IPS-18a (cell line): ENCODE results near the gene CLCN4.

Experiments used
- H3K27ac ChIP-seq: one replicate; pipeline ENCODE4 v1.5.1; 2013; ENCODE audit warnings: low read length
- H3K27me3 ChIP-seq: one replicate; pipeline ENCODE4 v1.6.1; 2013; ENCODE audit warnings: mild to moderate bottlenecking, low read length; ENCODE audit not compliant: control insufficient read depth, insufficient read depth
- H3K36me3 ChIP-seq: one replicate; pipeline ENCODE4 v1.6.1; 2013; ENCODE audit warnings: low read depth, low read length; ENCODE audit not compliant: control insufficient read depth
- H3K4me1 ChIP-seq: one replicate; pipeline ENCODE4 v1.6.1; 2013; ENCODE audit warnings: low read depth, low read length; ENCODE audit not compliant: control insufficient read depth
- H3K4me3 ChIP-seq: one replicate; pipeline ENCODE4 v1.5.1; 2013; ENCODE audit warnings: low read length
- H3K9ac ChIP-seq: one replicate; pipeline ENCODE4 v1.6.1; 2013; ENCODE audit warnings: mild to moderate bottlenecking, low read length, moderate library complexity
- H3K9me3 ChIP-seq: one replicate; pipeline ENCODE4 v1.6.1; 2013; ENCODE audit warnings: low read depth, low read length; ENCODE audit not compliant: control insufficient read depth

CLCN4 gene

GRCh38 chrX:10157543-10157942 is 768 bp downstream of the CLCN4 start:
- Histone ChIP-seq H3K27ac (no peak overlapping the region), H3K9me3 (no peaks in the 10 kb centered on the region), H3K4me3 (peak overlapping the region; percentile 66), H3K27me3 (no peaks in the 10 kb centered on the region), H3K36me3 (no peaks in the 10 kb centered on the region), H3K4me1 (peaks cover 30% of the 10 kb centered on the region), H3K9ac (peak overlapping the region; percentile 65)

GRCh38 chrX:10158279-10159144 is 1.7 kb downstream of the CLCN4 start:
- Histone ChIP-seq H3K4me3 (peak overlapping the region; percentile 36), H3K36me3 (no peaks in the 10 kb centered on the region), H3K9ac (no peak overlapping the region), H3K9me3 (no peaks in the 10 kb centered on the region), H3K27ac (no peak overlapping the region), H3K4me1 (peaks cover 30% of the 10 kb centered on the region), H3K27me3 (no peaks in the 10 kb centered on the region)

- Histone ChIP-seq H3K27me3 (no peaks in the 10 kb centered on the region), H3K9me3 (no peaks in the 10 kb centered on the region), H3K36me3 (no peaks in the 10 kb centered on the region), H3K4me3 (peak overlapping the region; percentile 36), H3K27ac (no peak overlapping the region), H3K9ac (no peak overlapping the region), H3K4me1 (peaks cover 30% of the 10 kb centered on the region)
These were observed 2.3 kb downstream of the CLCN4 start for GRCh38 chrX:10159145-10159468.

GRCh38 chrX:10160211-10160610 is 3.4 kb downstream of the CLCN4 start:
- peaks cover 30% of the 10 kb centered on the region for H3K4me1 ChIP-seq
- H3K27me3 ChIP-seq, result no peaks in the 10 kb centered on the region
- no peak overlapping the region for H3K4me3 ChIP-seq
- H3K27ac ChIP-seq, result no peak overlapping the region
- H3K36me3 ChIP-seq, result no peaks in the 10 kb centered on the region
- H3K9ac ChIP-seq, result no peak overlapping the region
- no peaks in the 10 kb centered on the region for H3K9me3 ChIP-seq

- Histone ChIP-seq H3K4me3 (no peak overlapping the region), H3K9ac (no peak overlapping the region), H3K27me3 (no peaks in the 10 kb centered on the region), H3K4me1 (peaks cover 8% of the 10 kb centered on the region), H3K27ac (no peak overlapping the region), H3K9me3 (no peaks in the 10 kb centered on the region), H3K36me3 (no peaks in the 10 kb centered on the region)
These were observed 6.3 kb downstream of the CLCN4 start for GRCh38 chrX:10163031-10163430.

- Histone ChIP-seq H3K36me3 (no peaks in the 10 kb centered on the region), H3K9me3 (no peaks in the 10 kb centered on the region), H3K4me1 (no peaks in the 10 kb centered on the region), H3K9ac (no peak overlapping the region), H3K4me3 (no peak overlapping the region), H3K27ac (no peak overlapping the region), H3K27me3 (no peaks in the 10 kb centered on the region)
These were observed 8.1 kb downstream of the CLCN4 start for GRCh38 chrX:10164879-10165278.

GRCh38 chrX:10165580-10166247 is 8.9 kb downstream of the CLCN4 start:
- H3K4me1 ChIP-seq, result no peaks in the 10 kb centered on the region
- H3K4me3 ChIP-seq, result no peak overlapping the region
- H3K36me3 ChIP-seq, result no peaks in the 10 kb centered on the region
- H3K27me3 ChIP-seq, result no peaks in the 10 kb centered on the region
- H3K9ac ChIP-seq, result no peak overlapping the region
- no peaks in the 10 kb centered on the region for H3K9me3 ChIP-seq
- H3K27ac ChIP-seq, result no peak overlapping the region

- no peaks in the 10 kb centered on the region for H3K27me3 ChIP-seq
- no peaks in the 10 kb centered on the region for H3K9me3 ChIP-seq
- no peak overlapping the region for H3K9ac ChIP-seq
- H3K36me3 ChIP-seq, result no peaks in the 10 kb centered on the region
- H3K4me3 ChIP-seq, result no peak overlapping the region
- H3K27ac ChIP-seq, result no peak overlapping the region
- no peaks in the 10 kb centered on the region for H3K4me1 ChIP-seq
These were observed 9.5 kb downstream of the CLCN4 start for GRCh38 chrX:10166248-10166716.

GRCh38 chrX:10166731-10167151 is 10.0 kb downstream of the CLCN4 start:
- no peak overlapping the region for H3K4me3 ChIP-seq
- H3K36me3 ChIP-seq, result no peaks in the 10 kb centered on the region
- H3K9me3 ChIP-seq, result no peaks in the 10 kb centered on the region
- no peaks in the 10 kb centered on the region for H3K27me3 ChIP-seq
- H3K9ac ChIP-seq, result no peak overlapping the region
- H3K4me1 ChIP-seq, result no peaks in the 10 kb centered on the region
- H3K27ac ChIP-seq, result no peak overlapping the region

GRCh38 chrX:10167573-10167972 is 10.8 kb downstream of the CLCN4 start:
- peaks cover 2% of the 10 kb centered on the region for H3K4me1 ChIP-seq
- no peaks in the 10 kb centered on the region for H3K9me3 ChIP-seq
- H3K9ac ChIP-seq, result no peak overlapping the region
- H3K27me3 ChIP-seq, result no peaks in the 10 kb centered on the region
- H3K36me3 ChIP-seq, result no peaks in the 10 kb centered on the region
- no peak overlapping the region for H3K27ac ChIP-seq
- H3K4me3 ChIP-seq, result no peak overlapping the region

- no peak overlapping the region for H3K4me3 ChIP-seq
- H3K4me1 ChIP-seq, result peaks cover 9% of the 10 kb centered on the region
- no peaks in the 10 kb centered on the region for H3K36me3 ChIP-seq
- no peaks in the 10 kb centered on the region for H3K27me3 ChIP-seq
- no peaks in the 10 kb centered on the region for H3K9me3 ChIP-seq
- no peak overlapping the region for H3K27ac ChIP-seq
- H3K9ac ChIP-seq, result no peak overlapping the region
These were observed 11.5 kb downstream of the CLCN4 start for GRCh38 chrX:10168226-10168625.

- Histone ChIP-seq H3K4me1 (peaks cover 14% of the 10 kb centered on the region), H3K36me3 (no peaks in the 10 kb centered on the region), H3K27me3 (no peaks in the 10 kb centered on the region), H3K4me3 (no peak overlapping the region), H3K9ac (no peak overlapping the region), H3K27ac (no peak overlapping the region), H3K9me3 (no peaks in the 10 kb centered on the region)
These were observed 12.4 kb downstream of the CLCN4 start for GRCh38 chrX:10169175-10169574.
